Measurements from ENCODE around the gene NFKBIE. TPM values are rescaled to one million over a fixed set of nuclear protein-coding genes. Genes with fewer than 3 reads are reported as not detected.

Gene NFKBIE
- total RNA-seq, 2 experiments from 2014 or later, result 22.7 to 24.8 TPM

GRCh38 chr6:44285552-44286284, 20.4 kb upstream of the NFKBIE start:
- Mint-ChIP-seq H3K4me1 (no peaks in the 10 kb centered on the region), H3K27me3 (peaks cover 42% of the 10 kb centered on the region), H3K27ac (no peak overlapping the region), H3K36me3 (no peaks in the 10 kb centered on the region), H3K9me3 (no peaks in the 10 kb centered on the region), H3K4me3 (no peak overlapping the region)
- no peak for DNase-seq

- Mint-ChIP-seq H3K27me3 (peaks cover 33% of the 10 kb centered on the region), H3K4me3 (no peak overlapping the region), H3K9me3 (no peaks in the 10 kb centered on the region), H3K4me1 (no peaks in the 10 kb centered on the region), H3K36me3 (no peaks in the 10 kb centered on the region), H3K27ac (no peak overlapping the region)
- no peak for DNase-seq
Observed at GRCh38 chr6:44284867-44285266, 19.5 kb upstream of the NFKBIE start.

- DNase-seq, result no peak
- Mint-ChIP-seq H3K4me1 (no peaks in the 10 kb centered on the region), H3K27me3 (peaks cover 33% of the 10 kb centered on the region), H3K4me3 (no peak overlapping the region), H3K36me3 (no peaks in the 10 kb centered on the region), H3K9me3 (no peaks in the 10 kb centered on the region), H3K27ac (no peak overlapping the region)
Observed at GRCh38 chr6:44284121-44284520, 18.8 kb upstream of the NFKBIE start.

- peaks cover 38% of the 10 kb centered on the region for H3K27me3 Mint-ChIP-seq
- H3K9me3 Mint-ChIP-seq, result no peaks in the 10 kb centered on the region
- no peaks in the 10 kb centered on the region for H3K36me3 Mint-ChIP-seq
- no peak overlapping the region for H3K4me3 Mint-ChIP-seq
- no peaks in the 10 kb centered on the region for H3K4me1 Mint-ChIP-seq
- H3K27ac Mint-ChIP-seq, result no peak overlapping the region
- no peak for DNase-seq
Observed at GRCh38 chr6:44278774-44279697, 13.7 kb upstream of the NFKBIE start.

- H3K27me3 Mint-ChIP-seq, result peaks cover 38% of the 10 kb centered on the region
- H3K4me3 Mint-ChIP-seq, result no peak overlapping the region
Observed at GRCh38 chr6:44278315-44278714, 13.0 kb upstream of the NFKBIE start.

GRCh38 chr6:44277763-44278162, 12.4 kb upstream of the NFKBIE start:
- H3K27me3 Mint-ChIP-seq, result peaks cover 44% of the 10 kb centered on the region
- H3K27ac Mint-ChIP-seq, result no peak overlapping the region
- H3K4me3 Mint-ChIP-seq, result no peak overlapping the region
- no peaks in the 10 kb centered on the region for H3K9me3 Mint-ChIP-seq
- H3K36me3 Mint-ChIP-seq, result no peaks in the 10 kb centered on the region
- DNase-seq, result no peak
- no peaks in the 10 kb centered on the region for H3K4me1 Mint-ChIP-seq

More at GRCh38 chr6:44278315-44278714, 13.0 kb upstream of the NFKBIE start:
- no peak for DNase-seq
- no peaks in the 10 kb centered on the region for H3K9me3 Mint-ChIP-seq
- H3K4me1 Mint-ChIP-seq, result no peaks in the 10 kb centered on the region
- H3K27ac Mint-ChIP-seq, result no peak overlapping the region
- no peaks in the 10 kb centered on the region for H3K36me3 Mint-ChIP-seq

GRCh38 chr6:44276667-44277640, 11.6 kb upstream of the NFKBIE start:
- Mint-ChIP-seq H3K4me1 (no peaks in the 10 kb centered on the region), H3K27ac (no peak overlapping the region), H3K4me3 (no peak overlapping the region), H3K9me3 (no peaks in the 10 kb centered on the region), H3K36me3 (no peaks in the 10 kb centered on the region), H3K27me3 (peaks cover 52% of the 10 kb centered on the region)
- DNase-seq, result no peak

GRCh38 chr6:44275749-44276648, 10.6 kb upstream of the NFKBIE start:
- Mint-ChIP-seq H3K4me3 (no peak overlapping the region), H3K9me3 (no peaks in the 10 kb centered on the region), H3K27ac (no peak overlapping the region), H3K4me1 (peaks cover 3% of the 10 kb centered on the region), H3K27me3 (peaks cover 61% of the 10 kb centered on the region), H3K36me3 (no peaks in the 10 kb centered on the region)
- DNase-seq, result peak; percentile 58

GRCh38 chr6:44275271-44275748, 10.0 kb upstream of the NFKBIE start:
- Mint-ChIP-seq H3K9me3 (no peaks in the 10 kb centered on the region), H3K36me3 (no peaks in the 10 kb centered on the region), H3K4me1 (peaks cover 4% of the 10 kb centered on the region), H3K27ac (no peak overlapping the region), H3K27me3 (peaks cover 63% of the 10 kb centered on the region), H3K4me3 (no peak overlapping the region)
- DNase-seq, result no peak

- H3K27me3 Mint-ChIP-seq, result peaks cover 69% of the 10 kb centered on the region
- H3K4me3 Mint-ChIP-seq, result no peak overlapping the region
- no peaks in the 10 kb centered on the region for H3K9me3 Mint-ChIP-seq
- H3K27ac Mint-ChIP-seq, result no peak overlapping the region
- H3K36me3 Mint-ChIP-seq, result no peaks in the 10 kb centered on the region
- no peak for DNase-seq
- peaks cover 14% of the 10 kb centered on the region for H3K4me1 Mint-ChIP-seq
Observed at GRCh38 chr6:44273617-44274016, 8.3 kb upstream of the NFKBIE start.

- H3K4me3 Mint-ChIP-seq, result no peak overlapping the region
- no peak for DNase-seq
- no peaks in the 10 kb centered on the region for H3K9me3 Mint-ChIP-seq
- H3K27ac Mint-ChIP-seq, result no peak overlapping the region
- peaks cover 14% of the 10 kb centered on the region for H3K4me1 Mint-ChIP-seq
- H3K36me3 Mint-ChIP-seq, result no peaks in the 10 kb centered on the region
- H3K27me3 Mint-ChIP-seq, result peaks cover 72% of the 10 kb centered on the region
Observed at GRCh38 chr6:44272999-44273566, 7.7 kb upstream of the NFKBIE start.

GRCh38 chr6:44272529-44272928, 7.2 kb upstream of the NFKBIE start:
- Mint-ChIP-seq H3K4me1 (peaks cover 14% of the 10 kb centered on the region), H3K4me3 (no peak overlapping the region), H3K27me3 (peaks cover 66% of the 10 kb centered on the region), H3K9me3 (no peaks in the 10 kb centered on the region), H3K36me3 (no peaks in the 10 kb centered on the region), H3K27ac (no peak overlapping the region)
- no peak for DNase-seq

GRCh38 chr6:44271914-44272313, 6.6 kb upstream of the NFKBIE start:
- H3K27ac Mint-ChIP-seq, result no peak overlapping the region

More at GRCh38 chr6:44271914-44272313, 6.6 kb upstream of the NFKBIE start:
- peaks cover 62% of the 10 kb centered on the region for H3K27me3 Mint-ChIP-seq
- DNase-seq, result no peak
- peaks cover 16% of the 10 kb centered on the region for H3K4me1 Mint-ChIP-seq
- H3K9me3 Mint-ChIP-seq, result no peaks in the 10 kb centered on the region
- no peaks in the 10 kb centered on the region for H3K36me3 Mint-ChIP-seq
- no peak overlapping the region for H3K4me3 Mint-ChIP-seq
